HL-60 (cell line): Measurements from ENCODE around the gene ARHGEF7.

Experiments used
- DNase-seq, 2 experiments: peaks; one replicate each; pipeline ENCODE4 v3.0.0-alpha.2; 2010 to 2020; ENCODE audit warnings: low read depth in 1 of 2, low spot score in 1 of 2
- H3K27ac ChIP-seq: fragments of 250-450 bp; sonication (Bioruptor Pico); replicated peaks from 2 replicates; pipeline ENCODE4 v1.5.1; 2020; ENCODE audit warnings: mild to moderate bottlenecking, moderate library complexity
- H3K27me3 ChIP-seq: fragments of 250-450 bp; sonication (Bioruptor Pico); 2 replicates; pipeline ENCODE4 v1.5.1; 2021; ENCODE audit warnings: mild to moderate bottlenecking, moderate library complexity; ENCODE audit not compliant: insufficient read depth, poor library complexity, severe bottlenecking
- H3K4me3 ChIP-seq: replicated peaks from 2 replicates; pipeline ENCODE4 v1.5.1; 2011; ENCODE audit warnings: mild to moderate bottlenecking, control low read depth, low read length; ENCODE audit not compliant: insufficient read depth
- GABPA ChIP-seq: IDR thresholded peaks from 2 replicates; pipeline ENCODE4 v1.6.1; 2012; ENCODE audit warnings: low read depth
- POLR2AphosphoS5 ChIP-seq: IDR thresholded peaks from 2 replicates; pipeline ENCODE4 v1.6.1; 2012; ENCODE audit warnings: low read depth
- SPI1 ChIP-seq: IDR thresholded peaks from 2 replicates; pipeline ENCODE4 v1.6.1; 2012; ENCODE audit warnings: low read depth, mild to moderate bottlenecking, borderline replicate concordance
- TF ChIP-seq, protein P1 (sequence below): IDR thresholded peaks from one replicate; pipeline ENCODE4 v1.5.1; 2011; ENCODE audit warnings: low read length, control low read depth, inconsistent platforms; ENCODE audit not compliant: insufficient read depth
- TF ChIP-seq, protein P2 (sequence below): IDR thresholded peaks from 2 replicates; pipeline ENCODE4 v1.6.1; 2012; ENCODE audit warnings: low read depth; ENCODE audit not compliant: insufficient replicate concordance

ARHGEF7 gene

DNA sequence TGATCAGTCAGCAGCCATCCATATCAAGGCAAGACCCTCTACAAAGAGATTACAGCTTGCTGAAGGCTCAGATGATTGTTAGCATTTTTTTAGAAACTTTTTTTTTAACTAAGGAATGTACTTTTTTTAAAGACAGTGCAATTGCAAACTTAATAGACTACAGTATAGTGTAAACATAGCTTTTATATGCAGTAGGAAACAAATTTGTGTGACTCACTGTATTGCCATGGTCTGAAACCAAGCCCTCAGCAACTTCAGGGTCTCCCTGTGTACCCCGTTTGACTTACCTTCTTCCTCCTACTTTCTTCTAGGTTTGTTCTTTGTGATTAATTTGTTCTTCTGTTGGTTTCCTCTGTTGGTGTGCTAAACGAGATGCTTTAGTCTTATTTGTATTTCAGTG is 112.3 kb downstream of the ARHGEF7 start:
- no peak for TF ChIP-seq SPI1
- TF ChIP-seq, protein P1, sequence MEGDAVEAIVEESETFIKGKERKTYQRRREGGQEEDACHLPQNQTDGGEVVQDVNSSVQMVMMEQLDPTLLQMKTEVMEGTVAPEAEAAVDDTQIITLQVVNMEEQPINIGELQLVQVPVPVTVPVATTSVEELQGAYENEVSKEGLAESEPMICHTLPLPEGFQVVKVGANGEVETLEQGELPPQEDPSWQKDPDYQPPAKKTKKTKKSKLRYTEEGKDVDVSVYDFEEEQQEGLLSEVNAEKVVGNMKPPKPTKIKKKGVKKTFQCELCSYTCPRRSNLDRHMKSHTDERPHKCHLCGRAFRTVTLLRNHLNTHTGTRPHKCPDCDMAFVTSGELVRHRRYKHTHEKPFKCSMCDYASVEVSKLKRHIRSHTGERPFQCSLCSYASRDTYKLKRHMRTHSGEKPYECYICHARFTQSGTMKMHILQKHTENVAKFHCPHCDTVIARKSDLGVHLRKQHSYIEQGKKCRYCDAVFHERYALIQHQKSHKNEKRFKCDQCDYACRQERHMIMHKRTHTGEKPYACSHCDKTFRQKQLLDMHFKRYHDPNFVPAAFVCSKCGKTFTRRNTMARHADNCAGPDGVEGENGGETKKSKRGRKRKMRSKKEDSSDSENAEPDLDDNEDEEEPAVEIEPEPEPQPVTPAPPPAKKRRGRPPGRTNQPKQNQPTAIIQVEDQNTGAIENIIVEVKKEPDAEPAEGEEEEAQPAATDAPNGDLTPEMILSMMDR, result no peak
- no peak for TF ChIP-seq POLR2AphosphoS5
- no peak for DNase-seq
- no peak overlapping the region for H3K27ac ChIP-seq
- H3K4me3 ChIP-seq, result no peak overlapping the region
- H3K27me3 ChIP-seq, result no peaks in the 10 kb centered on the region

DNA sequence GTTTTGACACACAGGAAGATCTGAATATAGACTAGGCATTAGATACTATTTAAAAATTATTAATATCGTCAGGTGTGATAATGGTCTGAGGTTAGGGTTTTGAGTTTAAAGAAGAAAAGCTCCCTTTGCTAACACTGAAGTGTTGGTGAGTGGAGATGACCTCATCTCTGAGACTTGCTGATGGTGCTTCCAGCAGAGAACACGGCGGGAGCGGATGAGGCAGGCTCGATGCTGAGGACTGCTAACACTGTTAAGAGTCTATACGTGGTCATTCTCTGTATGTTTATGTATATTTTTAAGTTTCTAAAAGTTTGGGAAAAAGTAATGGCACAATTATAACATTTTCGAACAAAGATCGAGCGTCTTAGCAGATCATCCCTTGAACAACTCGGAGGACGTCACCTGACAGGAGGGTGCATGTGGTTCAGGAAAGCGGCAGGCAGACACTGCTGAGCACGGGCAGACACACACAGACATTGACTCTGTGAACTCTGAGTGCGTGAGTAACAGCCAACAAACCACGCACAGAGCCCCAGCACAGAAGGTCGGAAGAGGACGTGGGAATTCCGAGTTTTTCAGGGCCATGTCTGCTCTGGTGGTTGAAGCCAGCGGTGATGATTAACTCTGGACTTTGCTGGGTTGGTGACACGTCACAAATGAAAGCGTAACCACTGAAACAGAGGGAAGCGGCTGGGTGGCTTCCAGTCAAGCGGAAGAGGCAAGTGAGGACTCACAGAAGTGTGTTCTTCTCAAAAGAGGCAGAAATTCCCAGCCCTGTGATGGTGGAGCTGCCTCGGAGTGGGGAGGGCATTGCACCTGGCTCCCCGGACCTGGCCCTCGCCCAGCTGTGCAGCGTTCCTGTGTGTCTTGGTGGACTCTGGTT is 113.4 kb downstream of the ARHGEF7 start:
- Histone ChIP-seq H3K27me3 (no peaks in the 10 kb centered on the region), H3K4me3 (no peak overlapping the region), H3K27ac (no peak overlapping the region)
- TF ChIP-seq, protein P1, result no peak
- no peak for TF ChIP-seq SPI1
- TF ChIP-seq POLR2AphosphoS5, result no peak
- DNase-seq, result no peak

DNA sequence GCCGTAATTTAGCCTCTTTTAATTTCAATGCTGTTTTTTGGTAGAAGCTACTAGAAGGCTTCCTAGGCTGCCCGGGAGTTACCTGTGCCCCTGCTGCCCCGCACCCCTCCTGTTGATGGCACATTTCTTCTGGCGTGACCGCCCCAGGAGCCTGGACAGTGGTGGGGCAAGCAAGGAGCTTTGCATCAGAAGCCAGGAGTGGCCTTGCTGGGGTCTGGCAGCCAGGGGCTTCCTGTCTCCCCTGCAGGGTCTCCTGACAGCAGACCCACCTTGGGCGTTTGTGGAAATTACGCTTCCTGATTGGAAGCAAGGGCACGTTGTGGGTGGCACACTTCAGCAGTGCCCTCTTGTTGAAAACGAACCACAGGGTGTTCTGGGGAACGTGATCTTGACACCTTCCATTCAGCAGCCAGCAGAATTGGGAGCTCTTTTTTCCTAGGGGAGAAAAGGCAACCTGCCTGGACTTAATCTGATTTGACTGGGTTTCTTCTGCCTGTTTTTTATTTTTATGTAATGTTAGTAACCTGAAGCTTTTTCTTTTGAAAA is 115.3 kb downstream of the ARHGEF7 start:
- no peak overlapping the region for H3K27ac ChIP-seq
- DNase-seq, result no peak

DNA sequence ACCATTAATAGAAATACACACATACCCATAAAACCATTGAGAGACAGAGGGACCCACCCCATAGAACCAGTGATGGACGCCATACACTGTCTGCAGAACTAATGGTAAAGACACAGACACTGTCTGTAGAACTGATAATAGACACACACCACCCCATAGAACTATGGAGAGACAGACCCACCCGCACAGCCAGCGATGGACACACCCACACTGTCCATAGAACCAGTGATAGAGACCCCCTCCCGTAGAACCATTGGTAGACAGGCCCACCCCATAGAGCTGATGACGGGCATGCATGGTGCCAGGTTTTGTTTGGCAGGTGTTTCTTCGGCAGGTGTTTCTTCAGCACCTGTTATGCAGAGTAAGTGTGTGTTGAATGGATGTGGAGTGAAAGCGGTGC is 117.1 kb downstream of the ARHGEF7 start:
- no peak overlapping the region for H3K4me3 ChIP-seq
- no peaks in the 10 kb centered on the region for H3K27me3 ChIP-seq
- no peak for DNase-seq
- TF ChIP-seq, protein P1, result no peak
- TF ChIP-seq SPI1, result no peak
- no peak for TF ChIP-seq POLR2AphosphoS5
- TF ChIP-seq, protein P2, sequence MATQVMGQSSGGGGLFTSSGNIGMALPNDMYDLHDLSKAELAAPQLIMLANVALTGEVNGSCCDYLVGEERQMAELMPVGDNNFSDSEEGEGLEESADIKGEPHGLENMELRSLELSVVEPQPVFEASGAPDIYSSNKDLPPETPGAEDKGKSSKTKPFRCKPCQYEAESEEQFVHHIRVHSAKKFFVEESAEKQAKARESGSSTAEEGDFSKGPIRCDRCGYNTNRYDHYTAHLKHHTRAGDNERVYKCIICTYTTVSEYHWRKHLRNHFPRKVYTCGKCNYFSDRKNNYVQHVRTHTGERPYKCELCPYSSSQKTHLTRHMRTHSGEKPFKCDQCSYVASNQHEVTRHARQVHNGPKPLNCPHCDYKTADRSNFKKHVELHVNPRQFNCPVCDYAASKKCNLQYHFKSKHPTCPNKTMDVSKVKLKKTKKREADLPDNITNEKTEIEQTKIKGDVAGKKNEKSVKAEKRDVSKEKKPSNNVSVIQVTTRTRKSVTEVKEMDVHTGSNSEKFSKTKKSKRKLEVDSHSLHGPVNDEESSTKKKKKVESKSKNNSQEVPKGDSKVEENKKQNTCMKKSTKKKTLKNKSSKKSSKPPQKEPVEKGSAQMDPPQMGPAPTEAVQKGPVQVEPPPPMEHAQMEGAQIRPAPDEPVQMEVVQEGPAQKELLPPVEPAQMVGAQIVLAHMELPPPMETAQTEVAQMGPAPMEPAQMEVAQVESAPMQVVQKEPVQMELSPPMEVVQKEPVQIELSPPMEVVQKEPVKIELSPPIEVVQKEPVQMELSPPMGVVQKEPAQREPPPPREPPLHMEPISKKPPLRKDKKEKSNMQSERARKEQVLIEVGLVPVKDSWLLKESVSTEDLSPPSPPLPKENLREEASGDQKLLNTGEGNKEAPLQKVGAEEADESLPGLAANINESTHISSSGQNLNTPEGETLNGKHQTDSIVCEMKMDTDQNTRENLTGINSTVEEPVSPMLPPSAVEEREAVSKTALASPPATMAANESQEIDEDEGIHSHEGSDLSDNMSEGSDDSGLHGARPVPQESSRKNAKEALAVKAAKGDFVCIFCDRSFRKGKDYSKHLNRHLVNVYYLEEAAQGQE, result no peak
- no peak for TF ChIP-seq GABPA
- no peak overlapping the region for H3K27ac ChIP-seq

More for the DNA sequence above, 115.3 kb downstream of the ARHGEF7 start:
- no peak for TF ChIP-seq SPI1
- TF ChIP-seq, protein P1, result no peak
- TF ChIP-seq, protein P2, result no peak
- no peak for TF ChIP-seq GABPA
- TF ChIP-seq POLR2AphosphoS5, result no peak
- H3K27me3 ChIP-seq, result no peaks in the 10 kb centered on the region
- H3K4me3 ChIP-seq, result no peak overlapping the region
